ENCODE results near the gene ULK1.

Gene ULK1

GRCh38 chr12:131903270-131904255 lies 9.1 kb downstream of the ULK1 start:
- intact Hi-C loops (cut with micrococcal nuclease), result no loop called here
- no peak overlapping the region for H3K27ac Mint-ChIP-seq
- H3K4me1 Mint-ChIP-seq (ENCODE audit: low read depth), result peaks cover 14% of the 10 kb centered on the region
- no peak overlapping the region for H3K4me3 Mint-ChIP-seq
- peaks cover 87% of the 10 kb centered on the region for H3K36me3 Mint-ChIP-seq (ENCODE audit: low read depth)
- no peaks in the 10 kb centered on the region for H3K27me3 Mint-ChIP-seq
- no peaks in the 10 kb centered on the region for H3K9me3 Mint-ChIP-seq

- Mint-ChIP-seq H3K36me3 (ENCODE audit: low read depth) (peaks cover 92% of the 10 kb centered on the region), H3K27me3 (no peaks in the 10 kb centered on the region), H3K4me3 (no peak overlapping the region), H3K27ac (no peak overlapping the region), H3K9me3 (no peaks in the 10 kb centered on the region), H3K4me1 (ENCODE audit: low read depth) (peaks cover 14% of the 10 kb centered on the region)
- intact Hi-C loops (cut with micrococcal nuclease), result no loop called here
Observed at GRCh38 chr12:131904346-131904745, 9.9 kb downstream of the ULK1 start.

GRCh38 chr12:131905081-131905629 lies 10.7 kb downstream of the ULK1 start:
- no peaks in the 10 kb centered on the region for H3K27me3 Mint-ChIP-seq
- intact Hi-C loops (cut with micrococcal nuclease), result no loop called here
- H3K27ac Mint-ChIP-seq, result no peak overlapping the region

GRCh38 chr12:131905630-131906091 lies 11.2 kb downstream of the ULK1 start:
- intact Hi-C loops (cut with micrococcal nuclease), result no loop called here
- Mint-ChIP-seq H3K9me3 (no peaks in the 10 kb centered on the region), H3K4me3 (no peak overlapping the region), H3K36me3 (ENCODE audit: low read depth) (peaks cover 94% of the 10 kb centered on the region), H3K27me3 (no peaks in the 10 kb centered on the region), H3K4me1 (ENCODE audit: low read depth) (peaks cover 14% of the 10 kb centered on the region), H3K27ac (no peak overlapping the region)

More at GRCh38 chr12:131905081-131905629, 10.7 kb downstream of the ULK1 start:
- Mint-ChIP-seq H3K4me3 (no peak overlapping the region), H3K9me3 (no peaks in the 10 kb centered on the region), H3K4me1 (ENCODE audit: low read depth) (peaks cover 14% of the 10 kb centered on the region), H3K36me3 (ENCODE audit: low read depth) (peaks cover 94% of the 10 kb centered on the region)

GRCh38 chr12:131907379-131908091 lies 13.1 kb downstream of the ULK1 start:
- no peak overlapping the region for H3K4me3 Mint-ChIP-seq
- peaks cover 5% of the 10 kb centered on the region for H3K4me1 Mint-ChIP-seq (ENCODE audit: low read depth)
- no peaks in the 10 kb centered on the region for H3K27me3 Mint-ChIP-seq
- intact Hi-C loops (cut with micrococcal nuclease), result no loop called here
- peaks cover 95% of the 10 kb centered on the region for H3K36me3 Mint-ChIP-seq (ENCODE audit: low read depth)
- no peaks in the 10 kb centered on the region for H3K9me3 Mint-ChIP-seq
- no peak overlapping the region for H3K27ac Mint-ChIP-seq

GRCh38 chr12:131908092-131909080 lies 14.0 kb downstream of the ULK1 start:
- intact Hi-C loops (cut with micrococcal nuclease), result no loop called here
- Mint-ChIP-seq H3K27ac (no peak overlapping the region), H3K4me3 (no peak overlapping the region), H3K27me3 (no peaks in the 10 kb centered on the region), H3K36me3 (ENCODE audit: low read depth) (peaks cover 98% of the 10 kb centered on the region), H3K4me1 (ENCODE audit: low read depth) (peaks cover 5% of the 10 kb centered on the region), H3K9me3 (no peaks in the 10 kb centered on the region)

- Mint-ChIP-seq H3K4me3 (no peak overlapping the region), H3K36me3 (ENCODE audit: low read depth) (peaks cover 98% of the 10 kb centered on the region), H3K9me3 (no peaks in the 10 kb centered on the region), H3K27me3 (no peaks in the 10 kb centered on the region), H3K27ac (no peak overlapping the region), H3K4me1 (ENCODE audit: low read depth) (peaks cover 5% of the 10 kb centered on the region)
- intact Hi-C loops (cut with micrococcal nuclease), result no loop called here
Observed at GRCh38 chr12:131909081-131909751, 14.8 kb downstream of the ULK1 start.

- Mint-ChIP-seq H3K27me3 (no peaks in the 10 kb centered on the region), H3K4me3 (no peak overlapping the region), H3K9me3 (no peaks in the 10 kb centered on the region), H3K36me3 (ENCODE audit: low read depth) (peaks cover 98% of the 10 kb centered on the region), H3K27ac (no peak overlapping the region), H3K4me1 (ENCODE audit: low read depth) (peaks cover 5% of the 10 kb centered on the region)
- intact Hi-C loops (cut with micrococcal nuclease), result no loop called here
Observed at GRCh38 chr12:131909752-131910219, 15.4 kb downstream of the ULK1 start.

- no peak overlapping the region for H3K27ac Mint-ChIP-seq
- no peak overlapping the region for H3K4me3 Mint-ChIP-seq
- peaks cover 98% of the 10 kb centered on the region for H3K36me3 Mint-ChIP-seq (ENCODE audit: low read depth)
- H3K9me3 Mint-ChIP-seq, result no peaks in the 10 kb centered on the region
- intact Hi-C loops (cut with micrococcal nuclease), result no loop called here
- peaks cover 5% of the 10 kb centered on the region for H3K4me1 Mint-ChIP-seq (ENCODE audit: low read depth)
- H3K27me3 Mint-ChIP-seq, result no peaks in the 10 kb centered on the region
Observed at GRCh38 chr12:131910302-131911027, 16.0 kb downstream of the ULK1 start.

- Mint-ChIP-seq H3K27ac (no peak overlapping the region), H3K4me1 (ENCODE audit: low read depth) (peaks cover 5% of the 10 kb centered on the region)
Observed at GRCh38 chr12:131911028-131911650, 16.7 kb downstream of the ULK1 start.

GRCh38 chr12:131911851-131912477 lies 17.5 kb downstream of the ULK1 start:
- intact Hi-C loops (cut with micrococcal nuclease), result no loop called here
- Mint-ChIP-seq H3K9me3 (no peaks in the 10 kb centered on the region), H3K27me3 (no peaks in the 10 kb centered on the region), H3K4me1 (ENCODE audit: low read depth) (peaks cover 5% of the 10 kb centered on the region), H3K36me3 (ENCODE audit: low read depth) (peaks cover 98% of the 10 kb centered on the region), H3K4me3 (no peak overlapping the region), H3K27ac (no peak overlapping the region)

More at GRCh38 chr12:131911028-131911650, 16.7 kb downstream of the ULK1 start:
- Mint-ChIP-seq H3K27me3 (no peaks in the 10 kb centered on the region), H3K9me3 (no peaks in the 10 kb centered on the region), H3K36me3 (ENCODE audit: low read depth) (peaks cover 98% of the 10 kb centered on the region), H3K4me3 (no peak overlapping the region)
- intact Hi-C loops (cut with micrococcal nuclease), result no loop called here

Measured in dendritic cell treated with granulocyte-macrophage colony-stimulating factor and Interleukin-4, amounts not matched to agents 40 ng/mL and 50 ng/mL, for 4 days (primary cell).